ENCODE results near the gene FGF5.

GRCh38 chr4:80252953-80253352, 13.5 kb upstream of the FGF5 start:
- TF ChIP-seq CTCF (IDR thresholded peaks at IDR 0.05) (no peak), POLR2A (IDR thresholded peaks at IDR 0.05) (no peak)
